ENCODE measurements around the gene CAMTA1. TPM values are rescaled to one million over a fixed set of nuclear protein-coding genes. Genes with fewer than 3 reads are reported as not detected.

The CAMTA1 gene
- total RNA-seq, 1 experiment from 2014 or later, result 85.2 TPM

- intact Hi-C loops (cut with micrococcal nuclease; ENCODE audit: unreplicated experiment), result no loop called here
- Histone ChIP-seq H3K4me1 (ENCODE audit: insufficient read depth, low read length, poor library complexity, severe bottlenecking) (no peaks in the 10 kb centered on the region), H3K27ac (ENCODE audit: low read depth, low read length, poor library complexity, severe bottlenecking) (no peak overlapping the region), H3K4me3 (ENCODE audit: low read depth, low read length, poor library complexity, severe bottlenecking) (no peak overlapping the region), H3K9me3 (ENCODE audit: low read depth, low read length, poor library complexity, severe bottlenecking) (no peaks in the 10 kb centered on the region), H3K27me3 (replicated peaks; ENCODE audit: insufficient read depth, low read depth, low read length, poor library complexity) (no peaks in the 10 kb centered on the region), H3K36me3 (ENCODE audit: insufficient read depth, low read length, poor library complexity, severe bottlenecking) (no peaks in the 10 kb centered on the region)
- POLR2A ChIA-PET (ENCODE audit: low non-redundant PET), result no interaction called here
- no peak for TF ChIP-seq CTCF (conservative IDR thresholded peaks at IDR 0.05; ENCODE audit: low read depth, low read length)
- no TSS peak for BruUV-seq (replicated peaks)
- CTCF ChIA-PET, result no interaction called here
- no peak for DNase-seq (ENCODE audit: low spot score)
Observed at GRCh38 chr1:7516929-7517328, 731.7 kb downstream of the CAMTA1 start.

GRCh38 chr1:7517611-7518330 lies 732.5 kb downstream of the CAMTA1 start:
- Histone ChIP-seq H3K27me3 (replicated peaks; ENCODE audit: insufficient read depth, low read depth, low read length, poor library complexity) (no peaks in the 10 kb centered on the region), H3K36me3 (ENCODE audit: insufficient read depth, low read length, poor library complexity, severe bottlenecking) (no peaks in the 10 kb centered on the region), H3K4me3 (ENCODE audit: low read depth, low read length, poor library complexity, severe bottlenecking) (no peak overlapping the region), H3K4me1 (ENCODE audit: insufficient read depth, low read length, poor library complexity, severe bottlenecking) (no peaks in the 10 kb centered on the region), H3K9me3 (ENCODE audit: low read depth, low read length, poor library complexity, severe bottlenecking) (no peaks in the 10 kb centered on the region), H3K27ac (ENCODE audit: low read depth, low read length, poor library complexity, severe bottlenecking) (no peak overlapping the region)
- DNase-seq (ENCODE audit: low spot score), result no peak
- intact Hi-C loops (cut with micrococcal nuclease; ENCODE audit: unreplicated experiment), result no loop called here
- BruUV-seq (replicated peaks), result no TSS peak
- CTCF ChIA-PET, result no interaction called here
- POLR2A ChIA-PET (ENCODE audit: low non-redundant PET), result no interaction called here
- TF ChIP-seq EZH2 (IDR thresholded peaks at IDR 0.05; ENCODE audit: borderline replicate concordance, low read depth, low read length, poor library complexity, severe bottlenecking) (no peak), CTCF (conservative IDR thresholded peaks at IDR 0.05; ENCODE audit: low read depth, low read length) (no peak)

- Histone ChIP-seq H3K9me3 (ENCODE audit: low read depth, low read length, poor library complexity, severe bottlenecking) (no peaks in the 10 kb centered on the region), H3K4me1 (ENCODE audit: insufficient read depth, low read length, poor library complexity, severe bottlenecking) (no peaks in the 10 kb centered on the region), H3K36me3 (ENCODE audit: insufficient read depth, low read length, poor library complexity, severe bottlenecking) (no peaks in the 10 kb centered on the region), H3K27ac (ENCODE audit: low read depth, low read length, poor library complexity, severe bottlenecking) (no peak overlapping the region), H3K27me3 (replicated peaks; ENCODE audit: insufficient read depth, low read depth, low read length, poor library complexity) (no peaks in the 10 kb centered on the region), H3K4me3 (ENCODE audit: low read depth, low read length, poor library complexity, severe bottlenecking) (no peak overlapping the region)
- CTCF ChIA-PET, result no interaction called here
- no peak for TF ChIP-seq EZH2 (IDR thresholded peaks at IDR 0.05; ENCODE audit: borderline replicate concordance, low read depth, low read length, poor library complexity, severe bottlenecking)
- POLR2A ChIA-PET (ENCODE audit: low non-redundant PET), result no interaction called here
- BruUV-seq (replicated peaks), result no TSS peak
- intact Hi-C loops (cut with micrococcal nuclease; ENCODE audit: unreplicated experiment), result no loop called here
- no peak for DNase-seq (ENCODE audit: low spot score)
Observed at GRCh38 chr1:7518411-7518810, 733.2 kb downstream of the CAMTA1 start.

- DNase-seq (ENCODE audit: low spot score), result no peak
- no peaks in the 10 kb centered on the region for H3K4me1 ChIP-seq (ENCODE audit: insufficient read depth, low read length, poor library complexity, severe bottlenecking)
- ChIA-PET POLR2A (ENCODE audit: low non-redundant PET) (no interaction called here), CTCF (no interaction called here)
- H3K36me3 ChIP-seq (ENCODE audit: insufficient read depth, low read length, poor library complexity, severe bottlenecking), result no peaks in the 10 kb centered on the region
- no peaks in the 10 kb centered on the region for H3K9me3 ChIP-seq (ENCODE audit: low read depth, low read length, poor library complexity, severe bottlenecking)
- H3K27ac ChIP-seq (ENCODE audit: low read depth, low read length, poor library complexity, severe bottlenecking), result no peak overlapping the region
- no TSS peak for BruUV-seq (replicated peaks)
- intact Hi-C loops (cut with micrococcal nuclease; ENCODE audit: unreplicated experiment), result no loop called here
- H3K27me3 ChIP-seq (replicated peaks; ENCODE audit: insufficient read depth, low read depth, low read length, poor library complexity), result no peaks in the 10 kb centered on the region
- no peak overlapping the region for H3K4me3 ChIP-seq (ENCODE audit: low read depth, low read length, poor library complexity, severe bottlenecking)
- no peak for TF ChIP-seq CTCF (conservative IDR thresholded peaks at IDR 0.05; ENCODE audit: low read depth, low read length)
- TF ChIP-seq EZH2 (IDR thresholded peaks at IDR 0.05; ENCODE audit: borderline replicate concordance, low read depth, low read length, poor library complexity, severe bottlenecking), result no peak
Observed at GRCh38 chr1:7519181-7519860, 734.1 kb downstream of the CAMTA1 start.

Data from A673 (cell line).